ENCODE results near the gene USP54.

DNA sequence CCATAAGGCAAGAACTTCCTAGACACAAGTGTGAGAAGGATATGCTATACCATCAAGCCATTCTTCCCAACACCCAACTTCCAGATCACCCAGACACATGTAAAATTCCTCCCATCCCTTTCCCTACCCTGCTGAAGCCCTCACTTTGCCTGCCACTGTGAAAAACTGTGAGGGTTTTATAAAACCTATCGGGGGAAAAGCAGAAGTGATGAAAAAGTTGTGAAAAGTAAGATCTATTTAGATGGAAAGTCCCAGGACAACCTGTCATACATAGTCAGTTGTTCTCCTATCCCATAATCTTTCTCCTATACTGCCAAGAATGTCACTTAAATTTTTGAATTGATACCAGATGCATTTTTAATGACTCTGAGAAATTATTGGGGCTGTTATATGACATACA is 56.3 kb downstream of the USP54 start:
- no peak for TF ChIP-seq POLR2A (IDR thresholded peaks at IDR 0.05)
- TF ChIP-seq, protein P1, sequence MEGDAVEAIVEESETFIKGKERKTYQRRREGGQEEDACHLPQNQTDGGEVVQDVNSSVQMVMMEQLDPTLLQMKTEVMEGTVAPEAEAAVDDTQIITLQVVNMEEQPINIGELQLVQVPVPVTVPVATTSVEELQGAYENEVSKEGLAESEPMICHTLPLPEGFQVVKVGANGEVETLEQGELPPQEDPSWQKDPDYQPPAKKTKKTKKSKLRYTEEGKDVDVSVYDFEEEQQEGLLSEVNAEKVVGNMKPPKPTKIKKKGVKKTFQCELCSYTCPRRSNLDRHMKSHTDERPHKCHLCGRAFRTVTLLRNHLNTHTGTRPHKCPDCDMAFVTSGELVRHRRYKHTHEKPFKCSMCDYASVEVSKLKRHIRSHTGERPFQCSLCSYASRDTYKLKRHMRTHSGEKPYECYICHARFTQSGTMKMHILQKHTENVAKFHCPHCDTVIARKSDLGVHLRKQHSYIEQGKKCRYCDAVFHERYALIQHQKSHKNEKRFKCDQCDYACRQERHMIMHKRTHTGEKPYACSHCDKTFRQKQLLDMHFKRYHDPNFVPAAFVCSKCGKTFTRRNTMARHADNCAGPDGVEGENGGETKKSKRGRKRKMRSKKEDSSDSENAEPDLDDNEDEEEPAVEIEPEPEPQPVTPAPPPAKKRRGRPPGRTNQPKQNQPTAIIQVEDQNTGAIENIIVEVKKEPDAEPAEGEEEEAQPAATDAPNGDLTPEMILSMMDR (IDR thresholded peaks at IDR 0.05): no peak

Measured in uterus (tissue), 2 donors.